ENCODE data around the gene RPL23.

- TF ChIP-seq CTCF (conservative IDR thresholded peaks at IDR 0.05 in 1 of 2, IDR thresholded peaks at IDR 0.05 in 1 of 2; ENCODE audit: extremely low read depth in 1 of 2, insufficient read depth in 1 of 2, low read depth in 1 of 2, low read length in 2 of 2) = no peak
- no peak for TF ChIP-seq EZH2 (IDR thresholded peaks at IDR 0.05; ENCODE audit: borderline replicate concordance, low read length)
Measured at GRCh38 chr17:38897176-38897575, 43.7 kb upstream of the RPL23 start.

Measured in mammary epithelial cell (primary cell).